HUES64 (cell line): Measurements from ENCODE around the gene CENPP.

Source experiments
- H3K27ac ChIP-seq: 2 replicates; pipeline ENCODE4 v1.7.0; 2013; ENCODE audit warnings: low read depth, low read length, inconsistent platforms
- H3K27me3 ChIP-seq: 2 replicates; pipeline ENCODE4 v1.6.1; 2013; ENCODE audit warnings: mild to moderate bottlenecking, low read length; ENCODE audit not compliant: insufficient read depth
- H3K36me3 ChIP-seq: 2 replicates; pipeline ENCODE4 v1.6.1; 2013; ENCODE audit warnings: mild to moderate bottlenecking, low read length; ENCODE audit not compliant: insufficient read depth
- H3K4me1 ChIP-seq: 2 replicates; pipeline ENCODE4 v1.6.1; 2013; ENCODE audit warnings: mild to moderate bottlenecking, low read length, moderate library complexity; ENCODE audit not compliant: insufficient read depth
- H3K4me3 ChIP-seq: 2 replicates; pipeline ENCODE4 v1.5.1; 2013; ENCODE audit warnings: mild to moderate bottlenecking, low read length, moderate library complexity
- H3K9ac ChIP-seq: 2 replicates; pipeline ENCODE4 v1.6.1; 2013; ENCODE audit warnings: mild to moderate bottlenecking, low read depth, low read length
- H3K9me3 ChIP-seq: 2 replicates; pipeline ENCODE4 v1.6.1; 2013; ENCODE audit warnings: low read depth, low read length; ENCODE audit not compliant: insufficient read depth
- WGBS: fragments of 150-250, 120-280 bp; methylation state at CpG from one replicate; pipeline ENCODE4 v1.1.7; 2013; ENCODE audit warnings: missing lambda C conversion rate; 5-methylcytosine and 5-hydroxymethylcytosine counted together

CENPP gene

GRCh38 chr9:92457576-92457975 lies 131.8 kb downstream of the CENPP start:
- WGBS: 94% methylated on average over 3 of the region's 4 CpGs

GRCh38 chr9:92463387-92463786 lies 137.6 kb downstream of the CENPP start:
- Histone ChIP-seq H3K4me3 (no peak overlapping the region), H3K9me3 (no peaks in the 10 kb centered on the region), H3K27me3 (no peaks in the 10 kb centered on the region), H3K9ac (no peak overlapping the region), H3K36me3 (no peaks in the 10 kb centered on the region), H3K27ac (no peak overlapping the region), H3K4me1 (no peaks in the 10 kb centered on the region)

More at GRCh38 chr9:92457576-92457975, 131.8 kb downstream of the CENPP start:
- no peak overlapping the region for H3K27ac ChIP-seq
- H3K36me3 ChIP-seq: no peaks in the 10 kb centered on the region
- H3K4me3 ChIP-seq: no peak overlapping the region
- no peaks in the 10 kb centered on the region for H3K4me1 ChIP-seq
- no peak overlapping the region for H3K9ac ChIP-seq
- no peaks in the 10 kb centered on the region for H3K9me3 ChIP-seq
- H3K27me3 ChIP-seq: no peaks in the 10 kb centered on the region

GRCh38 chr9:92463984-92464383 lies 138.2 kb downstream of the CENPP start:
- Histone ChIP-seq H3K36me3 (no peaks in the 10 kb centered on the region), H3K4me1 (no peaks in the 10 kb centered on the region), H3K27me3 (no peaks in the 10 kb centered on the region), H3K9ac (no peak overlapping the region), H3K4me3 (no peak overlapping the region), H3K27ac (no peak overlapping the region), H3K9me3 (no peaks in the 10 kb centered on the region)
- 87% methylated on average over 3 of the region's 3 CpGs for WGBS

- Histone ChIP-seq H3K4me1 (no peaks in the 10 kb centered on the region), H3K27me3 (no peaks in the 10 kb centered on the region), H3K4me3 (no peak overlapping the region), H3K36me3 (no peaks in the 10 kb centered on the region), H3K9me3 (no peaks in the 10 kb centered on the region), H3K9ac (no peak overlapping the region), H3K27ac (no peak overlapping the region)
- 88% methylated on average over 1 of the region's 1 CpG for WGBS
Measured at GRCh38 chr9:92467041-92467440, 141.3 kb downstream of the CENPP start.

GRCh38 chr9:92467511-92467910 lies 141.8 kb downstream of the CENPP start:
- H3K9me3 ChIP-seq: no peaks in the 10 kb centered on the region
- H3K27me3 ChIP-seq: no peaks in the 10 kb centered on the region
- no peak overlapping the region for H3K9ac ChIP-seq
- H3K36me3 ChIP-seq: no peaks in the 10 kb centered on the region
- WGBS: 91% methylated on average over 2 of the region's 2 CpGs
- H3K27ac ChIP-seq: no peak overlapping the region
- H3K4me1 ChIP-seq: no peaks in the 10 kb centered on the region
- H3K4me3 ChIP-seq: no peak overlapping the region

DNA sequence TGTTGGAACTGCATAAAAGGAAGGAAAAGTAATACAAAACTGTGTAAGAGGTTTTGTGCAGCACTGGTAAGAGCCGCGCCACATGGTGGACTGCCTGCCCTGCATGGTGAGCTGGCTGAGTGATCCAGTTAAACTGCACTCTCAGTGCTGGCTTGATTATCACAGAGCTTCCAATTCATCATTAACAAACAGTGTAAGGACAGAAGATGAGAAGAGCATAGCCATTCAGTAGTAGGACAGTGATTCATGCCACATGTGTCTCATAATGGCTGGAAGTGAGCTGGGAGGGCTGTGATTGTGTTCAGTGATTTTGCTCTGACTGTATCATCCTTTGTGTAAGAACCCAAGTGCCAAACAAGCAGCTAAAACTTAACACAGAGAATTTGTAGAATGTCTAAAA lies 142.5 kb downstream of the CENPP start:
- H3K27ac ChIP-seq: no peak overlapping the region
- H3K9me3 ChIP-seq: no peaks in the 10 kb centered on the region
- H3K4me3 ChIP-seq: no peak overlapping the region
- no peak overlapping the region for H3K9ac ChIP-seq
- H3K36me3 ChIP-seq: no peaks in the 10 kb centered on the region
- H3K27me3 ChIP-seq: no peaks in the 10 kb centered on the region
- 96% methylated on average over 2 of the region's 2 CpGs for WGBS
- no peaks in the 10 kb centered on the region for H3K4me1 ChIP-seq

- no peaks in the 10 kb centered on the region for H3K36me3 ChIP-seq
- H3K4me3 ChIP-seq: no peak overlapping the region
- H3K9ac ChIP-seq: no peak overlapping the region
- H3K27ac ChIP-seq: no peak overlapping the region
- no peaks in the 10 kb centered on the region for H3K4me1 ChIP-seq
- WGBS: 98% methylated on average over 3 of the region's 3 CpGs
- no peaks in the 10 kb centered on the region for H3K9me3 ChIP-seq
- H3K27me3 ChIP-seq: no peaks in the 10 kb centered on the region
Measured at GRCh38 chr9:92474587-92474986, 148.8 kb downstream of the CENPP start.

- Histone ChIP-seq H3K27ac (no peak overlapping the region), H3K27me3 (no peaks in the 10 kb centered on the region), H3K9ac (no peak overlapping the region), H3K4me3 (no peak overlapping the region), H3K4me1 (peaks cover 18% of the 10 kb centered on the region), H3K9me3 (no peaks in the 10 kb centered on the region), H3K36me3 (no peaks in the 10 kb centered on the region)
- 89% methylated on average over 1 of the region's 1 CpG for WGBS
Measured at GRCh38 chr9:92476962-92477361, 151.2 kb downstream of the CENPP start.

- Histone ChIP-seq H3K27ac (no peak overlapping the region), H3K9me3 (no peaks in the 10 kb centered on the region), H3K4me1 (peaks cover 18% of the 10 kb centered on the region), H3K9ac (no peak overlapping the region), H3K36me3 (no peaks in the 10 kb centered on the region), H3K4me3 (no peak overlapping the region), H3K27me3 (no peaks in the 10 kb centered on the region)
- WGBS: 92% methylated on average over 6 of the region's 7 CpGs
Measured at GRCh38 chr9:92478783-92479182, 153.0 kb downstream of the CENPP start.

DNA sequence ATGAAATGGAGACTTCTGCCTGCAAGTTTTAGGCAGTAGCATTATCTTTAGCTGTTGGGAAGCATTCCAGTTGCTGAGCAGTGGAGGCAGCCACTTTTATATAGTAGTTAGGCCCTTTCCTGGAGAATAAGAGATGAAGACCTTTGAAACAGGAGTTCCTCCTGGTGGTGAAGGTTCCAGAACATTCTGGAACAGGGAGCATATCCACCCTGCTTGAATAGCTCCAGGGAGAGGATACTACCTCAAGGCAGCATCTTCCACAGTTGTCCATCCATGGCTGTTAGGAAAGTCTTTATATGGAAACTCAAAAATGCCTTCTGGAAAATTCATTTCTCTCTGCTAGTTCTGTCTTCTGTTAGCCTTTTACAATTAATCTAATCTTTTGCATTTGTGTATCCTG lies 153.6 kb downstream of the CENPP start:
- Histone ChIP-seq H3K9me3 (no peaks in the 10 kb centered on the region), H3K9ac (no peak overlapping the region), H3K27ac (no peak overlapping the region), H3K4me3 (no peak overlapping the region), H3K4me1 (peaks cover 18% of the 10 kb centered on the region), H3K27me3 (no peaks in the 10 kb centered on the region), H3K36me3 (no peaks in the 10 kb centered on the region)

DNA sequence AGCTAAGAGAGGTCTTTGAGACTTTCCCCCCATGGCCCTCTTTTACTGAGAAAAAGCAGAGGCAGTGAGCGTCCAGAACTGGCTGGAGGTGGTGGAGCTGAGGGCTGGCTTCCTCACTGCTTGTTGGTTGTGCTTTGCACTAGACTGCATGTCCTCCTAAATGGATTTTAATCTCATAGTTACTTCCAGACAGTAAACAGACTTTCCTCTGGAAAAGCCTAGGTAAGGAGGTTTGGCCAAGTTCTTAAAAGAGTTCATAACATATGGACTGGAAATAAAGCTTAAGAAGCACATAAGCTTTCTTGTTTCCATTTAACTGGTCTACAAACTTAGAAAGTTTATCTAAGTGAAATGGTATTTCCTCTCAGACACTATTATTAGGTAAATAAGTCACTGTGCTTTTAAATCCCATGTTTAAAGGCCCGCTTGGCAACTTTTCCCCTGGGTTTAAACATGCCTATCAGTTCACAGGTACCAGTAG lies 154.6 kb downstream of the CENPP start:
- Histone ChIP-seq H3K9ac (no peak overlapping the region), H3K27me3 (no peaks in the 10 kb centered on the region), H3K4me1 (peaks cover 18% of the 10 kb centered on the region), H3K36me3 (no peaks in the 10 kb centered on the region), H3K9me3 (no peaks in the 10 kb centered on the region), H3K4me3 (no peak overlapping the region; the same call in 1 of the 2 replicates), H3K27ac (peak overlapping the region; percentile 54; the same call in 1 of the 2 replicates)
- WGBS: 83% methylated on average over 2 of the region's 2 CpGs

- H3K4me1 ChIP-seq: peaks cover 18% of the 10 kb centered on the region
- H3K27ac ChIP-seq: no peak overlapping the region; the same call in 1 of the 2 replicates
- no peaks in the 10 kb centered on the region for H3K36me3 ChIP-seq
- H3K4me3 ChIP-seq: no peak overlapping the region
- no peaks in the 10 kb centered on the region for H3K27me3 ChIP-seq
- H3K9ac ChIP-seq: peak overlapping the region; percentile 10; the same call in 1 of the 2 replicates
- no peaks in the 10 kb centered on the region for H3K9me3 ChIP-seq
- WGBS: no CpG with 5 or more reads among the region's 2 CpGs
Measured at GRCh38 chr9:92480986-92481633, 155.4 kb downstream of the CENPP start.
